Prostate gland (tissue), 2 donors: Measurements from ENCODE around the gene RAB3IL1.

ENCODE experiments used
- POLR2A ChIP-seq: fragments of 450-650 bp; IDR thresholded peaks from one replicate; pipeline ENCODE4 v1.6.1; 2016; ENCODE audit warnings: antibody characterized with exemption, mild to moderate bottlenecking
- POLR2AphosphoS5 ChIP-seq: sonication (generic); formaldehyde crosslinking; IDR thresholded peaks from one replicate; pipeline ENCODE4 v1.6.1; 2017; ENCODE audit warnings: antibody characterized with exemption
- TF ChIP-seq, protein P1 (sequence below), 4 experiments: fragments of 200-600 bp in 2 of 4; fragments of 450-650 bp in 2 of 4; sonication (generic) in 2 of 4; IDR thresholded peaks; 1 replicate in 3 of 4; 2 replicates in 1 of 4; pipeline ENCODE4 v1.5.1; 2016 to 2019; ENCODE audit warnings: antibody characterized with exemption in 4 of 4, mild to moderate bottlenecking in 2 of 4, moderate library complexity in 2 of 4

DNA sequence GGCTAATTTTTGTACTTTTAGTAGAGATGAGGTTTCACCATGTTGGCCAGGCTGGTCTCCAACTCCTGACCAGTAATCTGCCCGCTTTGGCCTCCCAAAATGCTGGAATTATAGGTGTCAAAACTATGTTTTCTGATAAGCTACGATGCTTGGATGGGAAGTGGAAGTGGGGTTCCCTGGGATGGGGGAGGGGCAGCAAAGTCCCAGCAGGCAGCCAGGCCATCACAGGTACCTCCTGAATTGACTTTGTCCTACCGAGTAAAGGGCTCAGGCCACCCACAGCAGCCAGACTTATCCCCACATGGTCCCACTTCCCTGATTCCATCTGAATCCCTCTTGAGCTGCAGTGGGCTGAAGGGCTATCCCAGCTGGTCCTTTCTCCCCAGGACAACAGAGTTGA is 43.2 kb upstream of the RAB3IL1 start:
- TF ChIP-seq, protein P1, sequence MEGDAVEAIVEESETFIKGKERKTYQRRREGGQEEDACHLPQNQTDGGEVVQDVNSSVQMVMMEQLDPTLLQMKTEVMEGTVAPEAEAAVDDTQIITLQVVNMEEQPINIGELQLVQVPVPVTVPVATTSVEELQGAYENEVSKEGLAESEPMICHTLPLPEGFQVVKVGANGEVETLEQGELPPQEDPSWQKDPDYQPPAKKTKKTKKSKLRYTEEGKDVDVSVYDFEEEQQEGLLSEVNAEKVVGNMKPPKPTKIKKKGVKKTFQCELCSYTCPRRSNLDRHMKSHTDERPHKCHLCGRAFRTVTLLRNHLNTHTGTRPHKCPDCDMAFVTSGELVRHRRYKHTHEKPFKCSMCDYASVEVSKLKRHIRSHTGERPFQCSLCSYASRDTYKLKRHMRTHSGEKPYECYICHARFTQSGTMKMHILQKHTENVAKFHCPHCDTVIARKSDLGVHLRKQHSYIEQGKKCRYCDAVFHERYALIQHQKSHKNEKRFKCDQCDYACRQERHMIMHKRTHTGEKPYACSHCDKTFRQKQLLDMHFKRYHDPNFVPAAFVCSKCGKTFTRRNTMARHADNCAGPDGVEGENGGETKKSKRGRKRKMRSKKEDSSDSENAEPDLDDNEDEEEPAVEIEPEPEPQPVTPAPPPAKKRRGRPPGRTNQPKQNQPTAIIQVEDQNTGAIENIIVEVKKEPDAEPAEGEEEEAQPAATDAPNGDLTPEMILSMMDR (IDR thresholded peaks at IDR 0.05) = no peak
- TF ChIP-seq POLR2A (no peak), POLR2AphosphoS5 (no peak)
